ENCODE data around the gene GPX6. TPM values are rescaled to one million over a fixed set of nuclear protein-coding genes. Genes with fewer than 3 reads are reported as not detected.
"Not testable (repeated sequence)": the region's sequence is repeated elsewhere in the genome, so short reads cannot be mapped to it uniquely, and the experiment has no call there.

GPX6 gene
- total RNA-seq, 3 donors from 2014 or later (not counting 1 experiment from before 2014, with no cell fraction given): not detected

DNA sequence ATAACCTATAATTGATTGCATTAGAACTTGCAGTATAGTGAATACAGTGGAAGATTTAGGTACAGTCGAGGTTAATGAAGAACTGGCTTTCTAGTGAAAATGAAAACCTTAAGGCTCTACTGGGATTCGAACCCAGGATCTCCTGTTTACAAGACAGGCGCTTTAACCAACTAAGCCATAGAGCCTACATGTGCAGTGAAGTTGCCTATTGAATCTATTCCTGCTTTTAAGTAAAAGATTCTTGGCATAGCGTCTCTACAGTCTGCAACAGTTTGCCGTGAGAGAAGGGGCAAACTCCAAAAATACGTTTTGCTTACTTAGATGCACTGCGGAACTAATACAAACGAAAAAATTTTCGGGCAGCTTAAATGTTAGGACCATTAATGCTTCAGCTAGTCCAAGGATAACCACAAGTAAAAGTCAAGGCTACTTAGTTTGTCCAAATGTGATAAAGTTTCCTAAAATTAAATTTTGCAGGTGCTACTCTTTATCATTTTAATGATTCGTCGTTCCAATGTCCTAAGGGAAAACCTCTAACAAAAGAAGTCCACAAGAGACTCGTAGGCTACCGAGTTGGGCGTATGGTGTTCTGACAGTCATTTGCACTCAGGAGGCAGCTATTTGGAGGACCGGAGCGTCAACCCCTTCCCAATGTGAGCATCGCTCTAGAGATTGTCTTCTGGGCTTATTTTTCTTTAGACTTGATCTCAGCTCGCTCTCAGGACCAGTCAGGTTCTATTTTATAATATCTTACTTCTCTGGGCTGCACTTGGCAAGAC, 41.0 kb downstream of the GPX6 start:
- Mint-ChIP-seq H3K27ac (no peak overlapping the region), H3K9me3 (no peaks in the 10 kb centered on the region), H3K36me3 (no peaks in the 10 kb centered on the region), H3K4me1 (peaks cover 0 to 5% of the 10 kb centered on the region in 2 donors), H3K27me3 (ENCODE audit: low read depth in 2 of 2) (peaks cover 38 to 81% of the 10 kb centered on the region in 2 donors), H3K4me3 (no peak overlapping the region)
- H3K36me3 ChIP-seq (ENCODE audit: control insufficient read depth, insufficient read depth, low read length): no peaks in the 10 kb centered on the region
- no peak overlapping the region for H3K4me3 ChIP-seq (ENCODE audit: low read length)
- 14% methylated on average over 17 of the region's 18 CpGs for WGBS (ENCODE audit: insufficient coverage)
- intact Hi-C loops (cut with micrococcal nuclease): no loop called here
- H3K27me3 ChIP-seq (ENCODE audit: control insufficient read depth, insufficient read depth, low read length): peaks cover 23% of the 10 kb centered on the region
- H3K4me1 ChIP-seq (ENCODE audit: control insufficient read depth, insufficient read depth, low read length): no peaks in the 10 kb centered on the region
- no peak overlapping the region for H3K27ac ChIP-seq (ENCODE audit: low read length)
- DNase-seq (peak in 1 of 2 donors; percentile 41), ATAC-seq (no peak)
- TF ChIP-seq, protein P1, sequence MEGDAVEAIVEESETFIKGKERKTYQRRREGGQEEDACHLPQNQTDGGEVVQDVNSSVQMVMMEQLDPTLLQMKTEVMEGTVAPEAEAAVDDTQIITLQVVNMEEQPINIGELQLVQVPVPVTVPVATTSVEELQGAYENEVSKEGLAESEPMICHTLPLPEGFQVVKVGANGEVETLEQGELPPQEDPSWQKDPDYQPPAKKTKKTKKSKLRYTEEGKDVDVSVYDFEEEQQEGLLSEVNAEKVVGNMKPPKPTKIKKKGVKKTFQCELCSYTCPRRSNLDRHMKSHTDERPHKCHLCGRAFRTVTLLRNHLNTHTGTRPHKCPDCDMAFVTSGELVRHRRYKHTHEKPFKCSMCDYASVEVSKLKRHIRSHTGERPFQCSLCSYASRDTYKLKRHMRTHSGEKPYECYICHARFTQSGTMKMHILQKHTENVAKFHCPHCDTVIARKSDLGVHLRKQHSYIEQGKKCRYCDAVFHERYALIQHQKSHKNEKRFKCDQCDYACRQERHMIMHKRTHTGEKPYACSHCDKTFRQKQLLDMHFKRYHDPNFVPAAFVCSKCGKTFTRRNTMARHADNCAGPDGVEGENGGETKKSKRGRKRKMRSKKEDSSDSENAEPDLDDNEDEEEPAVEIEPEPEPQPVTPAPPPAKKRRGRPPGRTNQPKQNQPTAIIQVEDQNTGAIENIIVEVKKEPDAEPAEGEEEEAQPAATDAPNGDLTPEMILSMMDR (IDR thresholded peaks at IDR 0.05): no peak
- no peaks in the 10 kb centered on the region for H3K9me3 ChIP-seq (ENCODE audit: control insufficient read depth, insufficient read depth, low read length)

DNA sequence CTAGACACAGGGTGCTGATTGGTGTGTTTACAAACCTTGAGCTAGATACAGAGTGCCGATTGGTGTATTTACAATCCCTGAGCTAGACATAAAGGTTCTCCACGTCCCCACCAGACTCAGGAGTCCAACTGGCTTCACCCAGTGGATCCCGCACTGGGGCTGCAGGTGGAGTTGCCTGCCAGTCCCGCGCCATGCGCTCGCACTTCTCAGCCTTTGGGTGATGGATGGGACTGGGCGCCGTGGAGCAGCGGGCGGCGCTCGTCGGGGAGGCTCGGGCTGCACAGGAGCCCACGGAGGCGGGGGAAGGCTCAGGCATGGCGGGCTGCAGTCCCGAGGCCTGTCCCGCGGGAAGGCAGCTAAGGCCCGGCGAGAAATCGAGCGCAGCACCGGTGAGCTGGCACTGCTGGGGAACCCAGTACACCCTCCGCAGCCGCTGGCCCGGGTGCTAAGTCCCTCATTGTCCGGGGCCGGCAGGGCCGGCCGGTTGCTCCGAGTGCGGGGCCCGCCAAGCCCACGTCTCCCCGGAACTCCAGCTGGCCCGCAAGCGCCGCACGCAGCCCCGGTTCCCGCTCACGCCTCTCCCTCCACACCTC, 46.3 kb downstream of the GPX6 start:
- intact Hi-C loops (cut with micrococcal nuclease); H3K36me3 Mint-ChIP-seq; H3K4me1 ChIP-seq (ENCODE audit: control insufficient read depth, insufficient read depth, low read length); H3K27ac ChIP-seq (ENCODE audit: low read length); H3K4me1 Mint-ChIP-seq; H3K27ac Mint-ChIP-seq; ATAC-seq; H3K4me3 ChIP-seq (ENCODE audit: low read length); H3K27me3 ChIP-seq (ENCODE audit: control insufficient read depth, insufficient read depth, low read length); H3K36me3 ChIP-seq (ENCODE audit: control insufficient read depth, insufficient read depth, low read length); DNase-seq; H3K4me3 Mint-ChIP-seq; H3K9me3 ChIP-seq (ENCODE audit: control insufficient read depth, insufficient read depth, low read length); H3K9me3 Mint-ChIP-seq: not testable (repeated sequence)
- WGBS (ENCODE audit: insufficient coverage): 95% methylated on average over 45 of the region's 45 CpGs
- peaks cover 26 to 48% of the 10 kb centered on the region in 2 donors for H3K27me3 Mint-ChIP-seq (ENCODE audit: low read depth in 2 of 2)

DNA sequence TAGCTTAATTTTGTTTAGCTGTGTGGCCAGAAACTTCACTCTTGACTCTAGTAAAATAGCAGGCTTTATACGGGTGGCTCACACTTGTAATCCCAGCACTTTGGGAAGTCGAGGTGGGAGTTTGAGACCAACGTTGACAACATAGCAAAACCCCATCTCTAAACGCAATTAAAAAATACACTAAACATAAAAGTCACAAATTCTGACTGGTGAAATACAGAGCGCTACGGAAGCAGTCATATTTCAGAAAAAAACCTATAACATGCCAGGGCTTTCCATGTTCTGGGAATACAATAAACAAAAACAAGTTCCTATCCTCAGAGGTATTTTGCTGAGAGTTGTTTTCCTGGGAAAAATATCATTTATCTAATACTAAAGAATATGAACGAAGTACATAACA, 47.5 kb downstream of the GPX6 start:
- ATAC-seq (no peak), DNase-seq (no peak)
- Histone ChIP-seq H3K27me3 (ENCODE audit: control insufficient read depth, insufficient read depth, low read length) (peaks cover 8% of the 10 kb centered on the region), H3K27ac (ENCODE audit: low read length) (no peak overlapping the region), H3K36me3 (ENCODE audit: control insufficient read depth, insufficient read depth, low read length) (no peaks in the 10 kb centered on the region), H3K4me3 (ENCODE audit: low read length) (no peak overlapping the region), H3K9me3 (ENCODE audit: control insufficient read depth, insufficient read depth, low read length) (peaks cover 5% of the 10 kb centered on the region), H3K4me1 (ENCODE audit: control insufficient read depth, insufficient read depth, low read length) (no peaks in the 10 kb centered on the region)
- no peak overlapping the region for H3K27ac Mint-ChIP-seq
- intact Hi-C loops (cut with micrococcal nuclease): no loop called here
- H3K4me1 Mint-ChIP-seq: no peaks in the 10 kb centered on the region
- no peak overlapping the region for H3K4me3 Mint-ChIP-seq
- WGBS (ENCODE audit: insufficient coverage): 96% methylated on average over 7 of the region's 7 CpGs
- TF ChIP-seq, protein P1 (IDR thresholded peaks at IDR 0.05): no peak
- no peaks in the 10 kb centered on the region for H3K9me3 Mint-ChIP-seq
- H3K27me3 Mint-ChIP-seq (ENCODE audit: low read depth in 2 of 2): peaks cover 28 to 47% of the 10 kb centered on the region in 2 donors
- no peaks in the 10 kb centered on the region for H3K36me3 Mint-ChIP-seq

DNA sequence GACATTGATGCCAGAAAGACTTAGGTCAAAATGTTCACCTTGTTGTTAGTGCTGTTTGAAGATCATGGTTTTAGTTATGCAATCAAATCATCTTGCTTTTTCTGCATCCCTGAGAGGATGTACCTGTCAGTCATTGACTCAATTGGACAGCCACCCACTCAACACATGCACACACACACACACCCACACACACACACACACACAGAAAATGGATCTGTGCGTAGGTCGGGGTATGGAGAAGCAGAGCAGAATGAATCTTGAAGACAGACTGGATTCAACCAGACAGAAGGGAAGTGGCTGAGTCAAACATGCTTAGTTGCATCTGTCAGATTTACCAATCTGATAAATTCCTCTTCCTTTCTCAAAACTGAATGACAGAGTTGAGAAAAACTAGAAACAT, 53.2 kb downstream of the GPX6 start:
- WGBS (ENCODE audit: insufficient coverage): 20% methylated on average over 2 of the region's 2 CpGs
- H3K27me3 Mint-ChIP-seq (ENCODE audit: low read depth in 2 of 2): peaks cover 37 to 62% of the 10 kb centered on the region in 2 donors
- H3K4me1 ChIP-seq (ENCODE audit: control insufficient read depth, insufficient read depth, low read length): no peaks in the 10 kb centered on the region
- peak in 1 of 2 donors; percentile 11 for DNase-seq
- H3K4me1 Mint-ChIP-seq: no peaks in the 10 kb centered on the region
- no peak overlapping the region for H3K27ac Mint-ChIP-seq
- H3K4me3 ChIP-seq (ENCODE audit: low read length): no peak overlapping the region
- no peaks in the 10 kb centered on the region for H3K36me3 Mint-ChIP-seq
- H3K9me3 ChIP-seq (ENCODE audit: control insufficient read depth, insufficient read depth, low read length): no peaks in the 10 kb centered on the region
- ATAC-seq: no peak
- H3K9me3 Mint-ChIP-seq: no peaks in the 10 kb centered on the region
- H3K27me3 ChIP-seq (ENCODE audit: control insufficient read depth, insufficient read depth, low read length): peaks cover 11% of the 10 kb centered on the region
- TF ChIP-seq, protein P1 (IDR thresholded peaks at IDR 0.05): no peak
- no peaks in the 10 kb centered on the region for H3K36me3 ChIP-seq (ENCODE audit: control insufficient read depth, insufficient read depth, low read length)
- no peak overlapping the region for H3K4me3 Mint-ChIP-seq
- intact Hi-C loops (cut with micrococcal nuclease): no loop called here
- no peak overlapping the region for H3K27ac ChIP-seq (ENCODE audit: low read length)

Data from natural killer cell (primary cell).